Measurements from ENCODE around the gene LACRT. TPM values are rescaled to one million over a fixed set of nuclear protein-coding genes. Genes with fewer than 3 reads are reported as not detected.

LACRT gene
- total and polyA plus RNA-seq, 9 of the 15 experiments (the other 6 are each of a cell fraction or from before 2014, with no cell fraction given), result not detected

GRCh38 chr12:54658306-54659264 lies 23.9 kb upstream of the LACRT start (continued):
- TF ChIP-seq REST (IDR thresholded peaks at IDR 0.05; ENCODE audit: borderline replicate concordance) (peak; percentile 17; the same call in 1 of the 2 replicates), REST (CRISPR knock-in tag; IDR thresholded peaks at IDR 0.05; ENCODE audit: low read depth) (no peak), RHOXF2B (CRISPR knock-in tag; conservative IDR thresholded peaks at IDR 0.05) (no peak), RAD21 (CRISPR knock-in tag; conservative IDR thresholded peaks at IDR 0.05 in 1 of 2, IDR thresholded peaks at IDR 0.05 in 1 of 2) (peak in 1 of 2 experiments; percentile 47; a peak in 2 of 4 replicates), SMC3 (conservative IDR thresholded peaks at IDR 0.05; ENCODE audit: insufficient read depth, low read depth, low read length) (peak; percentile 43; the same call in 1 of the 2 replicates), RB1 (IDR thresholded peaks at IDR 0.05; ENCODE audit: low read depth) (0 out of 2 replicates have a peak, but pooled peaks have one; percentile 18)

All from K562 (cell line).